Measurements from ENCODE around the gene ADM5. TPM values are rescaled to one million over a fixed set of nuclear protein-coding genes. Genes with fewer than 3 reads are reported as not detected.

ADM5 gene
- total RNA-seq, 1 experiment from 2014 or later = 13.5 TPM

DNA sequence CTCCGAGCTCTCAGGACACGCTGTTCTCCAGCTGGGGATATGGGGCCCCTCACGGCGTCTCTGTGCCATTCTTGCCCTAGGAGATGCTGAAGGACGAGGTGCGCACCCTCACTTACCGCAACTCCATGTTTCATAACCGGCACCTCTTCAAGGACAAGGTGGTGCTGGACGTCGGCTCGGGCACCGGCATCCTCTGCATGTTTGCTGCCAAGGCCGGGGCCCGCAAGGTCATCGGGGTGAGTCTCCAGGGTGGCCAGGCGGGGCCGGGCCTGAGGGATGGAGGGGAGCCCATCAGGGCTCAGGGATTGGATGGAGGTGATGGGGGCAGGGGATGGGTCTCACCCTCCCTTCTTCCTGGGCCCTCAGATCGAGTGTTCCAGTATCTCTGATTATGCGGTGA lies 7.6 kb upstream of the ADM5 start:
- Histone ChIP-seq H3K56ac (ENCODE audit: insufficient read length, low read depth, low read length) (no peak overlapping the region), H3K14ac (ENCODE audit: insufficient read depth, low read length) (no peak overlapping the region), H3K79me1 (ENCODE audit: insufficient read depth, low read depth, low read length, poor library complexity, severe bottlenecking) (peaks cover 2% of the 10 kb centered on the region), H2AK5ac (ENCODE audit: insufficient read length, low read length) (no peak overlapping the region), H2AFZ (ENCODE audit: low read length) (no peak overlapping the region), H2BK5ac (ENCODE audit: insufficient read length, low read length) (no peak overlapping the region), H3K27me3 (ENCODE audit: insufficient read depth, low read length) (no peaks in the 10 kb centered on the region), H4K20me1 (ENCODE audit: control insufficient read depth, insufficient read depth, insufficient read length) (no peaks in the 10 kb centered on the region), H3K23me2 (ENCODE audit: insufficient read length, low read depth, low read length, poor library complexity, severe bottlenecking) (no peaks in the 10 kb centered on the region), H3K4me2 (ENCODE audit: insufficient read depth, insufficient read length, low read length) (no peak overlapping the region), H3K9me3 (ENCODE audit: control insufficient read depth, low read depth, low read length) (no peaks in the 10 kb centered on the region), H2BK12ac (ENCODE audit: insufficient read length, low read depth, low read length) (no peak overlapping the region), H3K23ac (ENCODE audit: insufficient read length, low read depth, low read length) (no peak overlapping the region), H3K4me1 (ENCODE audit: insufficient read depth, low read length) (peaks cover 4% of the 10 kb centered on the region; the same call in 1 of the 2 replicates), H2BK20ac (ENCODE audit: low read depth, low read length, poor library complexity, severe bottlenecking) (no peak overlapping the region), H3K9ac (ENCODE audit: extremely low read depth, insufficient read length, low read length) (no peak overlapping the region), H3K18ac (ENCODE audit: insufficient read length, low read depth, low read length) (no peak overlapping the region), H4K5ac (ENCODE audit: insufficient read length, low read depth, low read length) (no peak overlapping the region), H3K27ac (ENCODE audit: insufficient read length, low read depth, low read length) (no peak overlapping the region), H2BK15ac (ENCODE audit: low read depth, low read length) (no peak overlapping the region), H3K4ac (ENCODE audit: low read depth, low read length) (no peak overlapping the region), H4K91ac (ENCODE audit: insufficient read length, low read depth, low read length) (no peak overlapping the region), H2BK120ac (ENCODE audit: low read depth, low read length, poor library complexity, severe bottlenecking) (no peak overlapping the region), H3T11ph (ENCODE audit: low read length) (no peak overlapping the region), H4K8ac (replicated peaks; ENCODE audit: insufficient read length, low read depth, low read length) (no peak overlapping the region), H3K79me2 (ENCODE audit: insufficient read depth, low read length) (peaks cover 22% of the 10 kb centered on the region; the same call in 1 of the 2 replicates)
- Mint-ChIP-seq H3K27ac (no peak overlapping the region), H3K4me1 (peaks cover 25 to 48% of the 10 kb centered on the region in 2 experiments), H3K36me3 (ENCODE audit: insufficient read depth in 1 of 3, low read depth in 3 of 3) (peaks cover 46 to 58% (median 55%) of the 10 kb centered on the region in 3 experiments), H3K27me3 (ENCODE audit: low read depth) (peaks cover 2% of the 10 kb centered on the region; the same call in 1 of the 2 replicates), H3K9me3 (no peaks in the 10 kb centered on the region; a peak in 3 of 5 replicates), H3K4me3 (no peak overlapping the region)
- TF ChIP-seq, protein P1, sequence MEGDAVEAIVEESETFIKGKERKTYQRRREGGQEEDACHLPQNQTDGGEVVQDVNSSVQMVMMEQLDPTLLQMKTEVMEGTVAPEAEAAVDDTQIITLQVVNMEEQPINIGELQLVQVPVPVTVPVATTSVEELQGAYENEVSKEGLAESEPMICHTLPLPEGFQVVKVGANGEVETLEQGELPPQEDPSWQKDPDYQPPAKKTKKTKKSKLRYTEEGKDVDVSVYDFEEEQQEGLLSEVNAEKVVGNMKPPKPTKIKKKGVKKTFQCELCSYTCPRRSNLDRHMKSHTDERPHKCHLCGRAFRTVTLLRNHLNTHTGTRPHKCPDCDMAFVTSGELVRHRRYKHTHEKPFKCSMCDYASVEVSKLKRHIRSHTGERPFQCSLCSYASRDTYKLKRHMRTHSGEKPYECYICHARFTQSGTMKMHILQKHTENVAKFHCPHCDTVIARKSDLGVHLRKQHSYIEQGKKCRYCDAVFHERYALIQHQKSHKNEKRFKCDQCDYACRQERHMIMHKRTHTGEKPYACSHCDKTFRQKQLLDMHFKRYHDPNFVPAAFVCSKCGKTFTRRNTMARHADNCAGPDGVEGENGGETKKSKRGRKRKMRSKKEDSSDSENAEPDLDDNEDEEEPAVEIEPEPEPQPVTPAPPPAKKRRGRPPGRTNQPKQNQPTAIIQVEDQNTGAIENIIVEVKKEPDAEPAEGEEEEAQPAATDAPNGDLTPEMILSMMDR (conservative IDR thresholded peaks at IDR 0.05) = no peak
- WGBS (ENCODE audit: extremely low coverage, insufficient read length, low lambda C conversion rate) = no CpG with 5 or more reads among the region's 19 CpGs
- no peak for DNase-seq

Data from H9 (cell line).